ENCODE results near the gene MTARC1.

Gene MTARC1

GRCh38 chr1:220776720-220777326, 9.9 kb upstream of the MTARC1 start:
- Mint-ChIP-seq H3K4me1 (no peaks in the 10 kb centered on the region), H3K9me3 (no peaks in the 10 kb centered on the region), H3K27ac (ENCODE audit: low read depth) (no peak overlapping the region), H3K4me3 (no peak overlapping the region), H3K27me3 (peaks cover 24% of the 10 kb centered on the region), H3K36me3 (ENCODE audit: insufficient read depth) (no peaks in the 10 kb centered on the region)
- ATAC-seq (replicated peaks; ENCODE audit: extremely low read depth, poor library complexity, severe bottlenecking) (no peak), DNase-seq (ENCODE audit: low spot score in 2 of 2) (peak in 1 of 2 donors; percentile 28)

DNA sequence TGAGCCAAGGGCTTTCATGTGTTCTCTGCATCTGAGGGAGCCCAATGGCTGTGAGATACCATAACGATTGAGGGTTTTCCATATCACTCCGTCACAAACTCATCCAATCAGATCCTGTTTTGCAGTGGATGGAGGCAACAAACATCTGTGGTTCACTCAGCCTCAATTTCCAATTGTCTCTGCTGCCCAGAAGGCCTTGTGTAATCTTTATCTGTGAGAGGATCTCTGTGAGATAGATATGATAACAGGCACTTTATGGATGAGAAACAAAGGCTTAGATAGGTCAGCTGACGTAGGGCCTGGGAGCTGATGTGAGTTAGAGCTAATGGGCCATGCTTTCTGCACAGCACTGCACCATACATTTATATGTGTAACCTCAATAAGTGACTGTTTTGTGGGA, 3.3 kb upstream of the MTARC1 start:
- ATAC-seq (replicated peaks; ENCODE audit: extremely low read depth, poor library complexity, severe bottlenecking) = no peak
- Mint-ChIP-seq H3K9me3 (no peaks in the 10 kb centered on the region), H3K27me3 (peaks cover 33% of the 10 kb centered on the region), H3K36me3 (ENCODE audit: insufficient read depth) (no peaks in the 10 kb centered on the region), H3K27ac (ENCODE audit: low read depth) (no peak overlapping the region), H3K4me3 (no peak overlapping the region), H3K4me1 (no peaks in the 10 kb centered on the region)
- no peak for DNase-seq (ENCODE audit: low spot score in 2 of 2)

GRCh38 chr1:220784751-220785150, 2.0 kb upstream of the MTARC1 start:
- ATAC-seq (replicated peaks; ENCODE audit: extremely low read depth, poor library complexity, severe bottlenecking) (no peak), DNase-seq (ENCODE audit: low spot score in 2 of 2) (no peak)
- H3K27ac Mint-ChIP-seq (ENCODE audit: low read depth) = no peak overlapping the region
- no peak overlapping the region for H3K4me3 Mint-ChIP-seq
- H3K27me3 Mint-ChIP-seq = peaks cover 45% of the 10 kb centered on the region
- no peaks in the 10 kb centered on the region for H3K36me3 Mint-ChIP-seq (ENCODE audit: insufficient read depth)
- H3K4me1 Mint-ChIP-seq = no peaks in the 10 kb centered on the region
- no peaks in the 10 kb centered on the region for H3K9me3 Mint-ChIP-seq

DNA sequence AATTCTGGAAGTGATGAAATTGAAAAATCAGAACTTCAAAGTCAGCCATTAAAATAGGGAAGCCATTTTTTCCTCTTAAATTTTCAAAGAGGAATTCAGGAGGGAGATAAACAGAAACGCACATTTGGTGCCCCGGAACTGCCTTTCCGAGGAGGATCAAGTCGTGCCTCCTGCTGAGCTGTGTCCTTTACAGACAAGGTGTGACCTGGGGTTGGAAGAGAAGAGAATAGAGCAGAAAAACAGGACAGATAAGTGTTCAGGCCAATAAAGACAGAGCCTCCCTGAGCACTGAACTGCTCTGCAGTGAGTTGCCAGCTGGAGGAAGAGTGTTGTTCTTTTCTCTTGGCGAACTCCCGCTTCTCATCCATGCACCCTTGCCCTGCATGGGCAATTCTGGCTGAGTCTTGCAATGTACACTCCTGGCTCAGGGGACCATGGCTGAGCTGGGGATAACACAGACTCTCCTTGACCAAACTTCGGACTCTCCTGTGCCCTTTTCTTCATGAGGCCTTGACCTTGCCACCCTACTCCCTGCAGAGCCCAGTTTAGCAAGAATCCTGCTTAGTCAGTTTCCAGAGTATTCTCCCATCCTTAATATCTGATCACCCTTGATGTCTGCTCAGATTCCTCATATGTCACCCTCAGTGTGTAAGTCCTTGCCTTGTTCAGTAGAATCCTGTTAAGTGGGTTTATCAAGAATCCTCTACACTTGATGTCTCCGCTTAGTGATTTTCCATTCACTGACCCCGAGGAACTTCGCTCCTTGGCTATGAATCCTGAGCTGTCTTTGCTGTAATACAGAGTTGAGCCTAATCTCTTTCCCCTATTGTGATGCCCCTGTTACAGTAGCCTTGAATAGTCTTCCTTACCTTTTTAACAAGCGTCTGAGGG, 1.3 kb upstream of the MTARC1 start:
- ATAC-seq (replicated peaks; ENCODE audit: extremely low read depth, poor library complexity, severe bottlenecking) (no peak), DNase-seq (ENCODE audit: low spot score in 2 of 2) (no peak)
- H3K4me1 Mint-ChIP-seq = no peaks in the 10 kb centered on the region
- H3K9me3 Mint-ChIP-seq = no peaks in the 10 kb centered on the region
- H3K36me3 Mint-ChIP-seq (ENCODE audit: insufficient read depth) = no peaks in the 10 kb centered on the region
- peaks cover 45% of the 10 kb centered on the region for H3K27me3 Mint-ChIP-seq
- H3K4me3 Mint-ChIP-seq = no peak overlapping the region
- no peak overlapping the region for H3K27ac Mint-ChIP-seq (ENCODE audit: low read depth)

- Mint-ChIP-seq H3K9me3 (no peaks in the 10 kb centered on the region), H3K27ac (ENCODE audit: low read depth) (no peak overlapping the region), H3K4me3 (no peak overlapping the region), H3K27me3 (peaks cover 45% of the 10 kb centered on the region), H3K36me3 (ENCODE audit: insufficient read depth) (no peaks in the 10 kb centered on the region), H3K4me1 (no peaks in the 10 kb centered on the region)
- no peak for ATAC-seq (replicated peaks; ENCODE audit: extremely low read depth, poor library complexity, severe bottlenecking)
- DNase-seq (ENCODE audit: low spot score in 2 of 2) = no peak
Measured at GRCh38 chr1:220786057-220786336, 716 bp upstream of the MTARC1 start.

GRCh38 chr1:220787069-220787619, 431 bp downstream of the MTARC1 start:
- Mint-ChIP-seq H3K36me3 (ENCODE audit: insufficient read depth) (no peaks in the 10 kb centered on the region), H3K4me3 (no peak overlapping the region), H3K27me3 (peaks cover 45% of the 10 kb centered on the region), H3K27ac (ENCODE audit: low read depth) (no peak overlapping the region), H3K4me1 (no peaks in the 10 kb centered on the region), H3K9me3 (no peaks in the 10 kb centered on the region)
- ATAC-seq (replicated peaks; ENCODE audit: extremely low read depth, poor library complexity, severe bottlenecking) (no peak), DNase-seq (ENCODE audit: low spot score in 2 of 2) (no peak)

- H3K4me1 Mint-ChIP-seq = no peaks in the 10 kb centered on the region
- peaks cover 2% of the 10 kb centered on the region for H3K36me3 Mint-ChIP-seq (ENCODE audit: insufficient read depth)
- DNase-seq (ENCODE audit: low spot score in 2 of 2) = no peak
- H3K4me3 Mint-ChIP-seq = no peak overlapping the region
- peaks cover 38% of the 10 kb centered on the region for H3K27me3 Mint-ChIP-seq
- H3K27ac Mint-ChIP-seq (ENCODE audit: low read depth) = no peak overlapping the region
- no peak for ATAC-seq (replicated peaks; ENCODE audit: extremely low read depth, poor library complexity, severe bottlenecking)
- no peaks in the 10 kb centered on the region for H3K9me3 Mint-ChIP-seq
Measured at GRCh38 chr1:220788900-220789299, 2.2 kb downstream of the MTARC1 start.

DNA sequence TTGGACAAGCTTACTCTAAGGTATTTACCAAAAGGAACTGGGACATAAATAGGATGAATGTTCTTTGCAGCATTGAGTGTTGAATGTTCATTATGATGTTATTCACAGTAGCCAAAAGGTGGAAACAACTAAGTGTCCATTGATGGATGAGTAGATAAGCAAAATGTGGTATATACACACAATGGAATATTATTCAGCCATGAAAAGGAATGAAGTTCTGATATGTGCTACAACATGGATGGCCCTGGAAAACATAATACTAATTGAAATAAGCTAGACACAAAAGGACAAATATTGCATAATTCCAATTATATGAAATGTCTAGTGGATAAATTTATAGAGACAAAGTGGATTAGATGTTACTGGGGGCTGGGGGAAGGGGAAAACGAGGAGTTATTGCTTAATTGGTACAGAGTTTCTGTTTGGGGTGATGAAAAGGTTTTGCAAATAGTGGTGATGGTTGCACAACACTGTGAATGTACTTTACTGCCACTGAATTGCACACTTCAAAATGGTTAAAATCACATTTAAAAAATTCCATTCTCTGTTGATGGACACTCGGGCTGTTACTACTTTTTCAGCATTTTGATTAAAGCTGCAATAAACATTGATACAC, 2.9 kb downstream of the MTARC1 start:
- Mint-ChIP-seq H3K27ac (ENCODE audit: low read depth) (no peak overlapping the region), H3K9me3 (no peaks in the 10 kb centered on the region), H3K36me3 (ENCODE audit: insufficient read depth) (peaks cover 2% of the 10 kb centered on the region)

GRCh38 chr1:220791285-220791684, 4.6 kb downstream of the MTARC1 start:
- H3K27ac Mint-ChIP-seq (ENCODE audit: low read depth) = no peak overlapping the region
- no peaks in the 10 kb centered on the region for H3K9me3 Mint-ChIP-seq
- H3K27me3 Mint-ChIP-seq = peaks cover 14% of the 10 kb centered on the region
- DNase-seq (ENCODE audit: low spot score in 2 of 2) = no peak
- ATAC-seq (replicated peaks; ENCODE audit: extremely low read depth, poor library complexity, severe bottlenecking) = no peak
- H3K4me1 Mint-ChIP-seq = no peaks in the 10 kb centered on the region
- no peak overlapping the region for H3K4me3 Mint-ChIP-seq
- H3K36me3 Mint-ChIP-seq (ENCODE audit: insufficient read depth) = peaks cover 2% of the 10 kb centered on the region

More for the DNA sequence above, 2.9 kb downstream of the MTARC1 start:
- Mint-ChIP-seq H3K27me3 (peaks cover 31% of the 10 kb centered on the region), H3K4me3 (no peak overlapping the region), H3K4me1 (no peaks in the 10 kb centered on the region)
- DNase-seq (ENCODE audit: low spot score in 2 of 2) (no peak), ATAC-seq (replicated peaks; ENCODE audit: extremely low read depth, poor library complexity, severe bottlenecking) (no peak)

DNA sequence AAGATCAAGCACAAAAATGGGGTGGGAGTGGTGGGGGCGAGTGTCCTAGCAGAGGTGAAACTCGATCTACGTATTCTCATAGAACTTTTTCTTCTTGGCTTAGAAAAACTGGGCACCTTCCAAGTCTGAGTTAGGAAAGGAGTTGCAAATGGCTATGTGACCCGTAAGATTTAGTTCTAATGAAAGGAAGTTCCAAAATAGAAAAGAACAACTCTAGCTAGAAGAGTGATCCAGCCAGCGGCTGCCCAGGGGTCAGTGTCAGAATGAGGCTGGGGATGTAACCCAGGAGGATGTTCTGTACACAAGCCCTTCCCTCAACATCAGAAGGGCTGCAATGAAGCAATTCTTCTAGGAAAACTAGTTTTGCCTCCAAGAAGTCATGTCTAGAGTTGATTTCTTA, 5.2 kb downstream of the MTARC1 start:
- no peak for DNase-seq (ENCODE audit: low spot score in 2 of 2)
- ATAC-seq (replicated peaks; ENCODE audit: extremely low read depth, poor library complexity, severe bottlenecking) = no peak
- Mint-ChIP-seq H3K4me1 (no peaks in the 10 kb centered on the region), H3K36me3 (ENCODE audit: insufficient read depth) (peaks cover 2% of the 10 kb centered on the region), H3K4me3 (no peak overlapping the region), H3K9me3 (no peaks in the 10 kb centered on the region), H3K27ac (ENCODE audit: low read depth) (no peak overlapping the region), H3K27me3 (peaks cover 12% of the 10 kb centered on the region)

GRCh38 chr1:220796530-220796929, 9.8 kb downstream of the MTARC1 start:
- Mint-ChIP-seq H3K27me3 (peaks cover 6% of the 10 kb centered on the region), H3K9me3 (no peaks in the 10 kb centered on the region), H3K36me3 (ENCODE audit: insufficient read depth) (peaks cover 2% of the 10 kb centered on the region), H3K4me3 (no peak overlapping the region), H3K27ac (ENCODE audit: low read depth) (no peak overlapping the region), H3K4me1 (no peaks in the 10 kb centered on the region)
- no peak for DNase-seq (ENCODE audit: low spot score in 2 of 2)
- ATAC-seq (replicated peaks; ENCODE audit: extremely low read depth, poor library complexity, severe bottlenecking) = no peak

- H3K9me3 Mint-ChIP-seq = no peaks in the 10 kb centered on the region
- DNase-seq (ENCODE audit: low spot score in 2 of 2) (no peak), ATAC-seq (replicated peaks; ENCODE audit: extremely low read depth, poor library complexity, severe bottlenecking) (no peak)
- H3K27me3 Mint-ChIP-seq = peaks cover 11% of the 10 kb centered on the region
- H3K36me3 Mint-ChIP-seq (ENCODE audit: insufficient read depth) = peaks cover 2% of the 10 kb centered on the region
- H3K4me3 Mint-ChIP-seq = no peak overlapping the region
- H3K27ac Mint-ChIP-seq (ENCODE audit: low read depth) = no peak overlapping the region
- H3K4me1 Mint-ChIP-seq = no peaks in the 10 kb centered on the region
Measured at GRCh38 chr1:220797044-220797443, 10.3 kb downstream of the MTARC1 start.

GRCh38 chr1:220797553-220797952, 10.8 kb downstream of the MTARC1 start:
- ATAC-seq (replicated peaks; ENCODE audit: extremely low read depth, poor library complexity, severe bottlenecking) = no peak
- no peak for DNase-seq (ENCODE audit: low spot score in 2 of 2)
- H3K36me3 Mint-ChIP-seq (ENCODE audit: insufficient read depth) = peaks cover 2% of the 10 kb centered on the region
- no peaks in the 10 kb centered on the region for H3K9me3 Mint-ChIP-seq
- no peak overlapping the region for H3K4me3 Mint-ChIP-seq
- no peaks in the 10 kb centered on the region for H3K4me1 Mint-ChIP-seq
- H3K27me3 Mint-ChIP-seq = peaks cover 16% of the 10 kb centered on the region
- H3K27ac Mint-ChIP-seq (ENCODE audit: low read depth) = no peak overlapping the region

Measured in central memory CD8-positive, alpha-beta T cell (primary cell).